Esophagus muscularis mucosa (tissue), 4 donors: ENCODE results near the gene AGXT. TPM values are rescaled to one million over a fixed set of nuclear protein-coding genes. Genes with fewer than 3 reads are reported as not detected.

Experiments used
- DNase-seq: peaks from one replicate; pipeline ENCODE4 v3.0.0-alpha.2; 2017; ENCODE audit errors: extremely low spot score
- H3K27ac ChIP-seq, 4 donors: fragments of 200-600 bp; sonication (generic); replicated peaks in 1 of 4; 1 replicate in 3 of 4; 2 replicates in 1 of 4; pipeline ENCODE4 v1.5.1; 2016 to 2019; ENCODE audit warnings: mild to moderate bottlenecking in 1 of 4
- H3K27me3 ChIP-seq, 4 donors: fragments of 200-600 bp; sonication (generic); one replicate each; pipeline versions ENCODE4 v1.5.1 to v1.6.0; 2016 to 2019
- H3K36me3 ChIP-seq, 4 donors: fragments of 200-600 bp; sonication (generic); one replicate each; pipeline ENCODE4 v1.5.1; 2016 to 2019
- H3K4me1 ChIP-seq, 4 donors: fragments of 200-600 bp; sonication (generic); one replicate each; pipeline ENCODE4 v1.5.1; 2016 to 2019
- H3K4me3 ChIP-seq, 4 donors: fragments of 200-600 bp; sonication (generic); 1 replicate in 2 of 4; 2 replicates in 2 of 4; pipeline ENCODE4 v1.5.1; 2016 to 2019; ENCODE audit warnings: mild to moderate bottlenecking in 4 of 4, moderate library complexity in 1 of 4
- H3K9me3 ChIP-seq, 4 donors: fragments of 200-600 bp; sonication (generic); 1 replicate in 3 of 4; 2 replicates in 1 of 4; pipeline ENCODE4 v1.5.1; 2016 to 2019
- CTCF ChIP-seq, 3 experiments: fragments of 200-600 bp in 2 of 3; fragments of 450-650 bp in 1 of 3; sonication (generic) in 2 of 3; IDR thresholded peaks; one replicate each; pipeline ENCODE4 v1.5.1; 2017 to 2019; ENCODE audit warnings: antibody characterized with exemption in 3 of 3, mild to moderate bottlenecking in 2 of 3, moderate library complexity in 1 of 3
- EP300 ChIP-seq: sonication (generic); formaldehyde crosslinking; IDR thresholded peaks from one replicate; pipeline ENCODE4 v1.6.1; 2017; ENCODE audit warnings: antibody characterized with exemption
- POLR2A ChIP-seq: fragments of 450-650 bp; IDR thresholded peaks from one replicate; pipeline ENCODE4 v1.6.1; 2017; ENCODE audit warnings: antibody characterized with exemption, moderate library complexity, mild to moderate bottlenecking, low read depth
- POLR2AphosphoS5 ChIP-seq, 2 donors: sonication (generic); formaldehyde crosslinking; IDR thresholded peaks; one replicate each; pipeline ENCODE4 v1.6.1; 2017; ENCODE audit warnings: antibody characterized with exemption in 2 of 2
- WGBS: methylation state at CpG from one replicate; pipeline ENCODE4 v1.1.5; 2018; 5-methylcytosine and 5-hydroxymethylcytosine counted together
- intact Hi-C: fragments of 100-400 bp; cut with DNase I; formaldehyde crosslinking; loops from one replicate; pipeline ENCODE4 v1.15.1; 2023
- total RNA-seq, 4 donors: library from RNA; depleted of rRNA; stranded (reverse); fragments of >200 nt; gene quantifications; one replicate each; pipeline versions ENCODE4 v1.1.0 to v1.2.1, GENCODE V29; 2016

The AGXT gene
- total RNA-seq, 4 donors from 2014 or later, result not detected

GRCh38 chr2:240869109-240869955 is 708 bp downstream of the AGXT start:
- H3K27me3 ChIP-seq, result peaks cover 0 to 31% (median 0%) of the 10 kb centered on the region in 4 donors
- no peaks in the 10 kb centered on the region for H3K4me1 ChIP-seq
- no peak for DNase-seq
- no peak overlapping the region for H3K27ac ChIP-seq
- no peaks in the 10 kb centered on the region for H3K36me3 ChIP-seq
- WGBS, result 89% methylated on average over 13 of the region's 25 CpGs
- intact Hi-C loops, result no loop called here
- no peaks in the 10 kb centered on the region for H3K9me3 ChIP-seq
- no peak overlapping the region for H3K4me3 ChIP-seq
- no peak for TF ChIP-seq EP300

- 95% methylated on average over 4 of the region's 15 CpGs for WGBS
- TF ChIP-seq POLR2A, result no peak
- no peak for TF ChIP-seq CTCF (IDR thresholded peaks at IDR 0.05)
- TF ChIP-seq POLR2AphosphoS5 (IDR thresholded peaks at IDR 0.05), result no peak
- TF ChIP-seq EP300, result no peak
- no peaks in the 10 kb centered on the region for H3K36me3 ChIP-seq
- DNase-seq, result no peak
- no peaks in the 10 kb centered on the region for H3K9me3 ChIP-seq
- H3K27ac ChIP-seq, result no peak overlapping the region
- no peaks in the 10 kb centered on the region for H3K4me1 ChIP-seq
- peaks cover 0 to 31% (median 0%) of the 10 kb centered on the region in 4 donors for H3K27me3 ChIP-seq
- H3K4me3 ChIP-seq, result no peak overlapping the region
- intact Hi-C loops, result no loop called here
These were observed 1.6 kb downstream of the AGXT start for GRCh38 chr2:240869956-240870875.

- Histone ChIP-seq H3K4me1 (no peaks in the 10 kb centered on the region), H3K4me3 (no peak overlapping the region), H3K36me3 (no peaks in the 10 kb centered on the region), H3K27ac (no peak overlapping the region), H3K9me3 (no peaks in the 10 kb centered on the region), H3K27me3 (peaks cover 0 to 31% (median 0%) of the 10 kb centered on the region in 4 donors)
- no peak for TF ChIP-seq EP300
- no peak for TF ChIP-seq POLR2AphosphoS5 (IDR thresholded peaks at IDR 0.05)
- no peak for TF ChIP-seq POLR2A
- TF ChIP-seq CTCF (IDR thresholded peaks at IDR 0.05), result no peak
- no peak for DNase-seq
- intact Hi-C loops, result no loop called here
- 83% methylated on average over 7 of the region's 16 CpGs for WGBS
These were observed 2.7 kb downstream of the AGXT start for GRCh38 chr2:240871071-240871958.

- Histone ChIP-seq H3K4me1 (no peaks in the 10 kb centered on the region), H3K27me3 (peaks cover 0 to 31% (median 0%) of the 10 kb centered on the region in 4 donors), H3K27ac (no peak overlapping the region), H3K9me3 (no peaks in the 10 kb centered on the region), H3K36me3 (no peaks in the 10 kb centered on the region), H3K4me3 (no peak overlapping the region)
- 88% methylated on average over 13 of the region's 17 CpGs for WGBS
- TF ChIP-seq CTCF (IDR thresholded peaks at IDR 0.05) (no peak), POLR2AphosphoS5 (IDR thresholded peaks at IDR 0.05) (no peak), POLR2A (no peak), EP300 (no peak)
- intact Hi-C loops, result no loop called here
- no peak for DNase-seq
These were observed 3.9 kb downstream of the AGXT start for GRCh38 chr2:240872317-240873097.
